Tibial nerve (tissue), 4 donors: ENCODE results near the gene PLSCR2.

Experiments
- EP300 ChIP-seq, 2 donors: sonication (generic); formaldehyde crosslinking; IDR thresholded peaks; one replicate each; pipeline ENCODE4 v1.6.1; 2017; ENCODE audit warnings: antibody characterized with exemption in 2 of 2, mild to moderate bottlenecking in 1 of 2
- POLR2A ChIP-seq, 2 donors: fragments of 450-650 bp; IDR thresholded peaks; one replicate each; pipeline ENCODE4 v1.6.1; 2017; ENCODE audit warnings: antibody characterized with exemption in 2 of 2, mild to moderate bottlenecking in 2 of 2, moderate library complexity in 2 of 2
- TF ChIP-seq, protein P1 (sequence below), 5 experiments: fragments of 200-600 bp in 3 of 5; fragments of 450-650 bp in 2 of 5; sonication (generic) in 3 of 5; IDR thresholded peaks; one replicate each; pipeline ENCODE4 v1.5.1; 2016 to 2019; ENCODE audit warnings: antibody characterized with exemption in 5 of 5, mild to moderate bottlenecking in 3 of 5, moderate library complexity in 2 of 5

DNA sequence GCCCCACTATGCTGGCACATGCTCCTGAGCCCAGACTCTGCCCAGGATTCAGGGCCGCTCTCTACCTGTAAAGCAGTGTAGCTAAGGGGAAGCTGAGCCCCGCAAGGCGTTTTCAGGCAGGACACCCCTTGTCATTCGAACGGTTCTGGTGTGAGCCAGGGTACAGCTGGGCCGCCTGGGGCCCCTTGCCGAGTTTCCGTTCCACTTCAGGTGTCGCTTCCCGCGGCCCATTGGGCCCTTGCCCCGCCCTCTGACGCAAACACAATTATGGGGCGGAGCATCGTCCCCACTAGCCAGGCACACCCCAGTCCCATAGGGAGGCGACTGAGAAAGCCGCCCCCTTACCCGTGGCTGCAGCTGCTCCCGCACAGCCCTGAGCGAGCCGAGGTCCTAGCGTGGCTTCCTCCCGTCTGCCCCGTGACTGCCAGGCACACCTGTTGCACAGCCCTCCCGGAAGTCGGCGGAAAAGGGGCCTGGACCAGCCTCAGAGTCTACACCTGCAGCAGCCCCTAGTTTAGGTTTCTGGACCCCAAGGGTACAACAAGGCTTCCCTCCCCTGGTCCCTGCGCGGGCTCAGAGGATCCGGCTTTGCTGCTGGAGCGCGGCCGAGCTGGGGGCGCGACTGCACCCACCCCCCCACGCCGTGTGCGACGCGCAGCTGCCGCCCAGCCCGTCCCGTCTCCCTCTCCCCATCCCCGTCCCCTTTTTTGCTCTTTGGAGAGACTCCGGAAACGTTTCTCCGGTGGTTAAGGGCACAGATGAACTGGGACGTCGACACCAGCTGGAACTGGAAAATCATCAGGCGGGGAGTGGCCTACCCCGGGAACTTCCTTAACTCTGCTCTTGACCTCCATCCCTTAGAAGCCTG lies at the start of gene PLSCR2:
- TF ChIP-seq, protein P1, sequence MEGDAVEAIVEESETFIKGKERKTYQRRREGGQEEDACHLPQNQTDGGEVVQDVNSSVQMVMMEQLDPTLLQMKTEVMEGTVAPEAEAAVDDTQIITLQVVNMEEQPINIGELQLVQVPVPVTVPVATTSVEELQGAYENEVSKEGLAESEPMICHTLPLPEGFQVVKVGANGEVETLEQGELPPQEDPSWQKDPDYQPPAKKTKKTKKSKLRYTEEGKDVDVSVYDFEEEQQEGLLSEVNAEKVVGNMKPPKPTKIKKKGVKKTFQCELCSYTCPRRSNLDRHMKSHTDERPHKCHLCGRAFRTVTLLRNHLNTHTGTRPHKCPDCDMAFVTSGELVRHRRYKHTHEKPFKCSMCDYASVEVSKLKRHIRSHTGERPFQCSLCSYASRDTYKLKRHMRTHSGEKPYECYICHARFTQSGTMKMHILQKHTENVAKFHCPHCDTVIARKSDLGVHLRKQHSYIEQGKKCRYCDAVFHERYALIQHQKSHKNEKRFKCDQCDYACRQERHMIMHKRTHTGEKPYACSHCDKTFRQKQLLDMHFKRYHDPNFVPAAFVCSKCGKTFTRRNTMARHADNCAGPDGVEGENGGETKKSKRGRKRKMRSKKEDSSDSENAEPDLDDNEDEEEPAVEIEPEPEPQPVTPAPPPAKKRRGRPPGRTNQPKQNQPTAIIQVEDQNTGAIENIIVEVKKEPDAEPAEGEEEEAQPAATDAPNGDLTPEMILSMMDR (IDR thresholded peaks at IDR 0.05), result no peak
- TF ChIP-seq POLR2A (IDR thresholded peaks at IDR 0.05) (peak in 1 of 2 donors; percentile 38), EP300 (IDR thresholded peaks at IDR 0.05) (peak in 1 of 2 donors; percentile 17)
